Activated CD4-positive, alpha-beta T cell treated with anti-CD3 and anti-CD28 coated beads, Interleukin-2, amount 50 U/mL, for 24 hours (primary cell): ENCODE measurements around the gene RNF112.
"Not testable (repeated sequence)": the region's sequence is repeated elsewhere in the genome, so short reads cannot be mapped to it uniquely, and the experiment has no call there.

Experiments used
- DNase-seq, 2 donors: peaks; one replicate each; pipeline ENCODE4 v3.0.0-alpha.2; 2020; ENCODE audit warnings: low read depth in 1 of 2, low spot score in 1 of 2

RNF112 gene

GRCh38 chr17:19412984-19413383, 2.0 kb downstream of the RNF112 start:
- no peak for DNase-seq

- DNase-seq = no peak
Observed at GRCh38 chr17:19413761-19414160, 2.7 kb downstream of the RNF112 start.

DNA sequence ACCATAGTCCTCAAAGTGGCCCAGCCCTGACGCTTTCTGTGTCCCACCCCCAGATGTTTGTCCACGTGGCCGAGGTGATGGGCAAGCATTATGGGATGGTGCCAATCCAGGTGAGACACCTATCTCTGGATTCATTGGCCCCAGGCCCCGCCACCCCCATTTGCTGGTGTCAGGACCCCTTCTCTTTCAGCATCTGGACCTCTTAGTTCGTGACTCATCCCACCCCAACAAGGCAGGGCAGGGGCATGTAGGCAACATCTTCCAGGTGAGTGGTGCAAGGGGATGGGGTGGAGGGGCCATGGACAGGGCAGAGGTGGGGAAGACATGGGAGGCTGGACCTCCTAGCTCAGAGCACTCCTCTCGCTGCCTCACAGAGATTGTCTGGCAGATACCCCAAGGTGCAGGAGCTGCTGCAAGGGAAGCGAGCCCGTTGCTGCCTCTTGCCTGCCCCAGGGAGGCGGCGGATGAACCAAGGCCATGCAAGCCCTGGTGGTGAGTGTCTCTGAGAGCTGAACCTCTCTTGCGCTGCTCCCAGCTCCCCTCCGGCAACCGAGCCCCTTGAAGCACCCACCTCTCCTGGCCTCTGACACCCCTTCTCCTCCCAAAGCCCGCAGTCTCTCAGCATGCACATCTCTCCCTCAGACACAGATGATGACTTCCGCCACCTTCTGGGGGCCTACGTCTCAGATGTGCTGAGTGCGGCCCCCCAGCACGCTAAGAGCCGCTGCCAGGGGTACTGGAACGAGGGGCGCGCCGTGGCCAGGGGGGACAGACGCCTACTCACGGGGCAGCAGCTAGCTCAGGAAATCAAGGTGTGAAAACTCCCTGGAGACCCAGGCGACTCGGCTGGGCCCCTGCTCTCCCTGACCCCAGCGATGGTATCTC, 3.6 kb downstream of the RNF112 start:
- DNase-seq = no peak

DNA sequence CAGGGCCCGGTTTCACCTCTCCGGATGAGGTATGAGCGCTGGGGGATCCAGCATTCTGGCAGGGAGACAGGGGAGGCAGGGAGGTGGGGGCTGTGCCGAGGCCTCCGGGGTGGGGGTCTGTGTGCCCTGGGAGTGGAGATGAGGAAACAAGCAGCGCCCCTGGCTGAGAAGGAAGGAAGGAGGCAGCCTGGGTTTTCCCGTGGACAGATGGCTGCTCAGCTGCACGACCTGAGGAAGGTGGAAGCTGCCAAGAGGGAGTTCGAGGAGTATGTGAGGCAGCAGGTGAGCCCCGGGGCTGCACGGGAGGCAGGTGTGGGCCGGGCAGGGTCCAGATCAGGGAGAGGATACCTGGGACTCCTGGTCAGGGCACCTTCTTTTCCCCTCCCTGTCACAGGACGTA, 4.3 kb downstream of the RNF112 start:
- DNase-seq = no peak

- DNase-seq = no peak
Observed at GRCh38 chr17:19415806-19416775, 5.1 kb downstream of the RNF112 start.

DNA sequence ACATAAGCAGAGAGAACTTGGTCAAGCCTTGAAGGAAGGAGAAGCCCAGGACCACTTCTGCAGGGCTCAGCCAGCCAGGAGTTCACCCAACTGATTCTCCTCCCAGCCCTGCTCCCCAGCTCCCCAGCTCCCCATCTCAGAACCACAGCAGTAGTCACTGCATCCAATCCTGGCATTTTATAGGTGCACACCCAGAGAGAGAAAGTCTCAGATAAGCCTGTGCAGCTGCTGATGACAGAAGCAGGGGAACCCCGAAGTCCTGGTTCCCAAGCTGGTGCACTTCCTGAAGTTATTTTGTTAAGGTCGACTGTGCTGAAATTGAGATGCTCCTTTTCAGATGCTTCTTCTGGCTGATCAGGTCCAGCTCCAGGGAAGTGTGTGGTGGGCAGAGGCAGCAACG, 6.6 kb downstream of the RNF112 start:
- DNase-seq = no peak

GRCh38 chr17:19418251-19418992, 7.4 kb downstream of the RNF112 start:
- no peak for DNase-seq

GRCh38 chr17:19421219-19421618, 10.2 kb downstream of the RNF112 start:
- DNase-seq = no peak

DNA sequence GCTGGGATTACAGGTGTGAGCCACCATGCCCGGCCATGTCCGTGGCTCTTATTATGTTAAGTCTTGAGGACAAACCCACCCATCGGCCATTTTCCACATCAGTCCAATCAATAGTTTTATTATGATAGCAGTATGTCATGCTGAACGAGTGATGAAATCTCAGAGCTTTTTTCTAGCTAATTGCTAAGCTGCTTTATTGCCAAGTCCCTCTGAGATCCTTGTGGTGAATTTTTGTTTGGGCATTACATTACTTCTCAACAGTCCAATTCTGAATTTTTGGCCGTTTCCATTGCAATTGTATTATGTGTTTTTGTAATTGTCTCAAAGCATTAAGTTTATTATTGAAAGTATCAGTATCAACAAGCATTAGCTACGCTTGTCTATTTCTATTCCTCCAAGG, 10.9 kb downstream of the RNF112 start:
- no peak for DNase-seq

DNA sequence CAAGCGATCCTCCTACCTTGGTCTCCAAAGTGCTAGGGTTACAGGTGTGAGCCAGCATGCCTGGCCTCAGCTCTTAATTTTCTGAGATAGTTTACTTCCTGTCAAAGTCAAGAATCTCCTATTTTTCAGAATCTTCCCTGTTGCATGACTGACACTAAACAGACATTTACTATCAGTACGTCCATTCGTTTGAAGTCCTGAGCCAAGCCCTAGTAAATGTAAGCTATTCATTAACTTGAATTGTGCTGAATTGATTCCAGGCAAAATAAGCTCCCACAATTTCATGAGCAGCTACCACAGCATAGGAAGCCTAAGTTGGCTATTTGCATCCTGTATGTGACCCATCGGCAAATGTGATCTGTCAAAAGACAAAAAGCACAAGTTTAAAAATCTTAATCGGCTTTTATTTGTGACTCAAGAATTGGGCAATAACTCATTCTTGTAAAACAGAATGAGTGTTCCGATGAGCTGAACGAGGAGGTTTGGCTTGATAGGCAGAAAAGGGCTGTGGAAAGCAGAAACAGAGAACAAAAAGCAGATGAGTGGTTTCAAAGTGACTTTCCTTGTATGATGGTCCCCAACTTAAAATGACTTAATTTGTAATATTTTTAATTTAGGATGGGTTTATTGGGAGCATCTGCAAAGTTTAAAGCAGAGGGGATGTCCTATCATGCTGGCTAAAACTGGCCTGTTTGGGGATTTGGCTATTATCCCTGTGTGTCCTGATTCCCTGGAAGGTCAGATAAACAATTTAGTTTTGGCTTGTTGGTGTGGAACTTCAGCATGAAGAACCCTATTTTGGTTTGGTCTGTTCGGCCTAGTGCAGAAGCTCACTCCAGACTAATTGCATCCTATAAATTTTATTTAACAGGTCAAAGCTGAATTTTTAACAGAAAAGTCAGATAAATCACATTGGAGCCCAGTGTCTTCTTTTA, 14.2 kb downstream of the RNF112 start:
- no peak for DNase-seq

- DNase-seq = no peak
Observed at GRCh38 chr17:19426631-19427030, 15.6 kb downstream of the RNF112 start.

- DNase-seq = no peak
Observed at GRCh38 chr17:19431691-19432090, 20.7 kb downstream of the RNF112 start.

DNA sequence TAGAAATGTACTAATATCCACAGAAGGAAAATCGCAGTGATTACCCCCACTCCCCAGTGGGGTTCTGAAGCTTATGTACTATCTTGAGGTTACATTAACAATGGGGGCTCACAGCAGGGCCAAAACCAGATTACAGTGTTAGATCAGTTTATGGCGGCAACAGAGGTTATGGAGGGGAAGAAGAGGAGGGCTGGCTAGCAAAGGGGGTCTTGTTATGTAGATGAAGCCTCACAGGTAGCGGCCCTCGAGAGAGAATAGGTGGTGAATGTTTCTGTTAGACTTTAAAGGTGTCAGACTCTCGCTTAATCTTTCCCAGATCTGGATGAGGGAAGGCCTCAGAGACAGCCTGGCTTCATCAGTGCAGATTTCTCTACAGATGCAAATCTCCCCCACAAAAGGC, 22.2 kb downstream of the RNF112 start:
- DNase-seq = no peak

- DNase-seq = no peak
Observed at GRCh38 chr17:19433727-19434340, 22.8 kb downstream of the RNF112 start.

- no peak for DNase-seq
Observed at GRCh38 chr17:19440421-19440820, 29.4 kb downstream of the RNF112 start.

DNA sequence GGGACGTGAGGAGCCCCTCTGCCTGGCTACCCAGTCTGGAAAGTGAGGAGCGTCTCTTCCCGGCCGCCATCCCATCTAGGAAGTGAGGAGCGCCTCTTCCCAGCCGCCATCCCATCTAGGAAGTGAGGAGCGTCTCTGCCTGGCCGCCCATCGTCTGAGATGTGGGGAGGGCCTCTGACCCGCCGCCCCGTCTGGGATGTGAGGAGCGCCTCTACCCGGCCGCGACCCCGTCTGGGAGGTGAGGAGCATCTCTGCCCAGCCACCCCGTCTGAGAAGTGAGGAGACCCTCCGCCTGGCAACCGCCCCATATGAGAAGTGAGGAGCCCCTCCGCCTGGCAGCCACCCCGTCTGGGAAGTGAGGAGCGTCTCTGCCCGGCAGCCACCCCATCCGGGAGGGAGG, 30.3 kb downstream of the RNF112 start:
- not testable (repeated sequence) for DNase-seq

DNA sequence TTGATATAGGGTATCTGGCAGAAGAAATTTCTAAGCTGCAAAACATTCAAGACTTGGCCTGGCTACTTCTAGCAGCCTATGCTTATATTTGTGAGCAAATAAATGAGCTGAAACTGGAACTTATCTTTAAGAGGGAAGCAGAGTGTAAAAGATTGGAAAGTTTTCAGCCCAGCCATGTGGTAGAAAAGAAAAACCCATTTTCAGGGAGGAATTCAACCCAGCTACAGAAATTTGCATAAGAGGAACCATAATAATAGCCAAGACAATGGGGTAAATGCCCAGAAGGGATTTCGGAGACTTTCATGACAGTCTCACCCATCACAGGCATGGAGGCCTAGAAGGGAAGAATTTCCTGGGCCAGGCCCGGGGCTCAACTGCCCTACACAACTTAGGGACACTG, 31.7 kb downstream of the RNF112 start:
- DNase-seq = no peak

DNA sequence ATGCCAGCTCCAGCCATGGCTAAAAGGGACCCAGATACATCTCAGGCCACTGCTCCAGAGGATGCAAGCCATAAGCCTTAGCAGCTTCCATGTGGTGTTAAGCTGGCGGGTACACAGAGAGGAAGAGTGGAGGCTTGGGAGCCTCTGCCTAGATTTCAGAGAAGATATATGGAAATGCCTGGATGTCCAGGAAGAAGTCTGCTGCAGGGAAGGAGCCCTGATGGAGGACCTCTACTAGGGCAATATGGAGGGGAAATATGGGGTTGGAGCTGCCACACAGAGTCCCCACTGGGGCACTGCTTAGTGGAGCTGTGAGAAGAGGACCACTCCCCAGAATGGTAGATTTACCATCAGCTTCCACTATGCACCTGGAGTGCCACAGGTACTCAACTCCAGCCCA, 32.1 kb downstream of the RNF112 start:
- DNase-seq = no peak

- DNase-seq = no peak
Observed at GRCh38 chr17:19445105-19445504, 34.1 kb downstream of the RNF112 start.

DNA sequence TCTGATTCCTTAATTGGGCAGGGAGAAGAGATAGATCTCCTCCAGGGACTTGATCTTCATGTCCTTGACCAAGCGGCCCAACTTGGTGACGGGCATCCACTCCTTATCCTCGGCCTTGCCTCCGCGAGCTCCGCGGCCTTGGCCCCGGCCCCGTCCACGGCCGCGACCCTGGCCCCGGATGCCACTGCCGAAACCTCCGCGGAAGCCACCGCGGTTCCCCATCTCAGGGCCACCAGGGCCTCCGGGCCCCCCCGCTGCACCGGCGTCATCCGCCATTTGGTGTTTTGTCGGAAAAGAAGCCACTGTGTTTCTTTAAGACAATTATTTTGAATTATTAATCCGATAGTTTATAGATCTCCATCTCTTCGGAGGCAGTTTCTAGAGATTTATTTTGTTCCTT, 35.5 kb downstream of the RNF112 start:
- not testable (repeated sequence) for DNase-seq
